IPS-18c (cell line): ENCODE measurements around the gene MUL1.

Experiments
- H3K4me3 ChIP-seq: 2 replicates; pipeline ENCODE4 v1.7.0; 2013; ENCODE audit warnings: low read depth, mild to moderate bottlenecking, low read length, moderate library complexity; ENCODE audit not compliant: insufficient read depth
- H3K9me3 ChIP-seq: one replicate; pipeline ENCODE4 v1.6.1; 2013; ENCODE audit warnings: mild to moderate bottlenecking, low read length, moderate library complexity; ENCODE audit not compliant: control insufficient read depth, insufficient read depth

Gene MUL1

GRCh38 chr1:20449735-20450311 lies 58.1 kb downstream of the MUL1 start:
- no peaks in the 10 kb centered on the region for H3K9me3 ChIP-seq
- H3K4me3 ChIP-seq: no peak overlapping the region
